ENCODE measurements around the gene HEXD. TPM values are rescaled to one million over a fixed set of nuclear protein-coding genes. Genes with fewer than 3 reads are reported as not detected.

The HEXD gene
- total RNA-seq, 2 donors from 2014 or later = 76.1 to 145 TPM

DNA sequence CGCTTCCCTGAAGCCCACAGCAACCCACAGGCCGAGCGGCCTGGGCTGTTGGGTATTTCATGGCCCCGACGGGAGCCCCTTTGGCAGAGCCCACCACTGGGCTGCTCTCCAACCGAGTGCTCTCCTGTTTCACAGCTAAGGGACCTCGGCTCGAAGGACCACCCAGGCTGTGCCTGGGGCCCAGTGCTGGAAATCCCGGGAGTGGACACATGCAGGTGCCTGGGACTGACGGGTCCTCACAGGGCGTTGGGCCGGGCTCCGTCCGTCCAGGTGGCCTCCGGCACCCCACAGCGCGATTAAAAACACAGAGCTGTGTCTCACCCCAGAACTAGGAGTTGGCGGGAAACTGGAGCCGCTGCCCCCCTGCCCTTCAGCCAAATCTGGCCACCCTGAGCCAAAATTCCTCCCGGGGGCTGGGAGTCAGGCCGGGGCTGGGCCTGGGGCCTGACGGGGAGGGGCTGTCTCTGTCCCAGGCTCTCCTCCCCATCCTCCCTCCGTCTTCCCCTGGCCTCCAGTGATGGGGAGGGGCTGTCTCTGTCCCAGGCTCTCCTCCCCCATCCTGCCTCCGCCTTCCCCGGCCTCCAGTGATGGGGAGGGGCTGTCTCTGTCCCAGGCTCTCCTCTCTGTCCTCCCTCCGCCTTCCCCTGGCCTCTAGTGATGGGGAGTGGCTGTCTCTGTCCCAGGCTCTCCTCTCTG, 32.4 kb upstream of the HEXD start:
- WGBS = 40% methylated on average over 24 of the region's 26 CpGs
- Histone ChIP-seq H3K9me3 (no peaks in the 10 kb centered on the region), H3K36me3 (no peaks in the 10 kb centered on the region), H3K4me3 (no peak overlapping the region), H3K27ac (no peak overlapping the region), H3K4me1 (replicated peaks) (peaks cover 5% of the 10 kb centered on the region), H3K27me3 (replicated peaks; ENCODE audit: insufficient read depth) (no peaks in the 10 kb centered on the region)
- DNase-seq (ENCODE audit: low spot score) = no peak
- TF ChIP-seq, protein P1, sequence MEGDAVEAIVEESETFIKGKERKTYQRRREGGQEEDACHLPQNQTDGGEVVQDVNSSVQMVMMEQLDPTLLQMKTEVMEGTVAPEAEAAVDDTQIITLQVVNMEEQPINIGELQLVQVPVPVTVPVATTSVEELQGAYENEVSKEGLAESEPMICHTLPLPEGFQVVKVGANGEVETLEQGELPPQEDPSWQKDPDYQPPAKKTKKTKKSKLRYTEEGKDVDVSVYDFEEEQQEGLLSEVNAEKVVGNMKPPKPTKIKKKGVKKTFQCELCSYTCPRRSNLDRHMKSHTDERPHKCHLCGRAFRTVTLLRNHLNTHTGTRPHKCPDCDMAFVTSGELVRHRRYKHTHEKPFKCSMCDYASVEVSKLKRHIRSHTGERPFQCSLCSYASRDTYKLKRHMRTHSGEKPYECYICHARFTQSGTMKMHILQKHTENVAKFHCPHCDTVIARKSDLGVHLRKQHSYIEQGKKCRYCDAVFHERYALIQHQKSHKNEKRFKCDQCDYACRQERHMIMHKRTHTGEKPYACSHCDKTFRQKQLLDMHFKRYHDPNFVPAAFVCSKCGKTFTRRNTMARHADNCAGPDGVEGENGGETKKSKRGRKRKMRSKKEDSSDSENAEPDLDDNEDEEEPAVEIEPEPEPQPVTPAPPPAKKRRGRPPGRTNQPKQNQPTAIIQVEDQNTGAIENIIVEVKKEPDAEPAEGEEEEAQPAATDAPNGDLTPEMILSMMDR (IDR thresholded peaks at IDR 0.05) = no peak
- TF ChIP-seq POLR2AphosphoS5 (IDR thresholded peaks at IDR 0.05) (no peak), POLR2A (IDR thresholded peaks at IDR 0.05) (no peak)
- intact Hi-C loops (cut with DNase I) = no loop called here

DNA sequence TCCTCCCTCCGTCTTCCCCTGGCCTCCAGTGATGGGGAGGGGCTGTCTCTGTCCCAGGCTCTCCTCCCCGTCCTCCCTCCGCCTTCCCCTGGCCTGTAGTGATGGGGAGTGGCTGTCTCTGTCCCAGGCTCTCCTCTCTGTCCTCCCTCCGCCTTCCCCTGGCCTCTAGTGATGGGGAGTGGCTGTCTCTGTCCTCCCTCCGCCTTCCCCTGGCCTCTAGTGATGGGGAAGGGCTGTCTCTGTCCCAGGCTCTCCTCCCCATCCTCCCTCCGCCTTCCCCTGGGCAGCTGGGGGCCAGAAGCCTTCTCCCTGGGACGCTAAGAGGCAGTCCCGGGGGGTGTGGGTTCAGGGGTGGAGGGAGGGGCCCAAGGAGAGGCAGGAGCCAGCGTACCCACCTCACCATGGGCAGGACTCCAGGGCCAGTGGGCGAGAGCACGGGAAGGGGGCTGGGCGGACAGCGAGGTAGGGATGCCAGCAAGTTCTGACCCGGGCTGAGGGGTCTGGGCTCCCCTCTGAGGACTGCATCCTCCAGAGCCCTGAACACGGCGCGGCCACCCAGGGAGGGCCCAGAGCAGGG, 31.8 kb upstream of the HEXD start:
- no peak for DNase-seq (ENCODE audit: low spot score)
- no peaks in the 10 kb centered on the region for H3K36me3 ChIP-seq
- intact Hi-C loops (cut with DNase I) = no loop called here
- H3K9me3 ChIP-seq = no peaks in the 10 kb centered on the region
- TF ChIP-seq POLR2A (IDR thresholded peaks at IDR 0.05) (no peak), POLR2AphosphoS5 (IDR thresholded peaks at IDR 0.05) (no peak)
- TF ChIP-seq, protein P1 (IDR thresholded peaks at IDR 0.05) = no peak
- no peak overlapping the region for H3K4me3 ChIP-seq
- no peak overlapping the region for H3K27ac ChIP-seq
- H3K4me1 ChIP-seq (replicated peaks) = peaks cover 5% of the 10 kb centered on the region
- WGBS = 44% methylated on average over 17 of the region's 17 CpGs
- H3K27me3 ChIP-seq (replicated peaks; ENCODE audit: insufficient read depth) = no peaks in the 10 kb centered on the region

DNA sequence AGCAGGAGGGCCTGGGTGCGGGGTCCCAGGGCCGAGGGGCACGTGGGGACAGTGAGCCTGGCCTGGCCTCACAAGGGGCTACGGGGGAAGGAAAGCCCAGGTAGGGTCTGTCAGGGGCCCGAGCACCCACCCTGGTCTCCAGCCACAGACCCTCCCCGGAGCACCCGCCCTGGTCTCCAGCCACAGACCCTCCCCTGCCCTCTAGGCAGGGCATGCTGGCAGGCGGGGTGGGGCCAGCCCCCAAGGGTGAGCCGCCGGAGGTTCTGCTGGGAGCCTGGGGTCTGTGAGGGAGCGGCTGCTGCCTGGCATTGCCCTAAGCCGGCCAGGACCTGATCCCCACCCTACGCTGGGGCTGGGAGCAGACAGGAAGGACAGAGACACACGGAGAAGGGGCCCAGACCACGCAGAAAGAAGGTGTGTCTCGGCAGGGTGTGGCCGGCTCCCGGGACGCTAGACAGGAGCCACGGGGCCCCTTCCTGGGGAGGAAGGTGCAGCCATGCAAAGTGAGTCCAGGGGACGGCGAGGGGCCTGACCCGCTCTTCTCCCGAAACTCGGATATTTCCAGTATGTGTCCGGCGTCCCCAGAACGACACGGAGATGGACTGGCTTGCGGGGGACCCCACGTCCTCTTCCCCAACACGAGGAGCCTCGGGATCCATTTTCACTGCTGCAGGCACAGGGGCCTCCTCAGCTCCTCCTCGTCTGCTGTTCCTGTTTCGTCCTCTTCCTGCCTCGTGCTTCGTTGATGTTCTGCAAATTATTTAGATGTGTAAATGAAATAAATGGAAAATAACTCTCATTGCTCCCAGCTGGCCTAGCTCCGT, 31.1 kb upstream of the HEXD start:
- peaks cover 5% of the 10 kb centered on the region for H3K4me1 ChIP-seq (replicated peaks)
- 54% methylated on average over 31 of the region's 38 CpGs for WGBS

DNA sequence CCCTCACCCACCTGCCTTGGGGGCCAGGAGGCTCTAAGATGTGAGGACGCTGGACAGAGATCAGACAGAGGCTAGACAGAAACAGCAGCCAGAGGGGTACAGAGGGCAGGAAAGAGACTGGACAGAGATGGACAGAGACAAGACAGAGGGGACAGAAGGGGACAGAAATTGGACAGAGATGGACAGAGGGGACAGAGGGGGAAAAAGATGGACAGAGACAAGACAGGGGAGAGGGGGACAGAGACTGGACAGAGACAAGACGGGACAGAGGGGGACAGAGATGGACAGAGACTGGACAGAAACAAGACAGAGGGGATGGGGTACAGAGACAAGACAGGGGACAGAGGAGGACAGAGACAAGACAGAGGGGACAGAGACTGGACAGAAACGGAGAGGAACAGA, 30.4 kb upstream of the HEXD start:
- intact Hi-C loops (cut with DNase I) = no loop called here
- Histone ChIP-seq H3K27ac (no peak overlapping the region), H3K27me3 (replicated peaks; ENCODE audit: insufficient read depth) (no peaks in the 10 kb centered on the region), H3K9me3 (no peaks in the 10 kb centered on the region), H3K36me3 (no peaks in the 10 kb centered on the region), H3K4me1 (replicated peaks) (peaks cover 5% of the 10 kb centered on the region), H3K4me3 (no peak overlapping the region)
- TF ChIP-seq POLR2A (IDR thresholded peaks at IDR 0.05) = no peak
- TF ChIP-seq, protein P1 (IDR thresholded peaks at IDR 0.05) = no peak
- no peak for TF ChIP-seq POLR2AphosphoS5 (IDR thresholded peaks at IDR 0.05)
- WGBS = 84% methylated on average over 3 of the region's 3 CpGs
- no peak for DNase-seq (ENCODE audit: low spot score)

More for the DNA sequence above, 31.1 kb upstream of the HEXD start:
- Histone ChIP-seq H3K27me3 (replicated peaks; ENCODE audit: insufficient read depth) (no peaks in the 10 kb centered on the region), H3K36me3 (no peaks in the 10 kb centered on the region), H3K9me3 (no peaks in the 10 kb centered on the region), H3K4me3 (no peak overlapping the region), H3K27ac (no peak overlapping the region)
- no peak for DNase-seq (ENCODE audit: low spot score)
- no peak for TF ChIP-seq POLR2A (IDR thresholded peaks at IDR 0.05)
- TF ChIP-seq, protein P1 (IDR thresholded peaks at IDR 0.05) = no peak
- TF ChIP-seq POLR2AphosphoS5 (IDR thresholded peaks at IDR 0.05) = no peak
- intact Hi-C loops (cut with DNase I) = no loop called here
